ENCODE results near the gene KCNN1. TPM values are rescaled to one million over a fixed set of nuclear protein-coding genes. Genes with fewer than 3 reads are reported as not detected.

The KCNN1 gene
- total and polyA plus RNA-seq, 9 of the 15 experiments (the other 6 are each of a cell fraction or from before 2014, with no cell fraction given) = 0.01 to 6.2 (median 0.72) TPM

- TF ChIP-seq MIER1 (IDR thresholded peaks at IDR 0.05; ENCODE audit: low read depth) (no peak), ZNF253 (CRISPR knock-in tag; conservative IDR thresholded peaks at IDR 0.05) (no peak), MAFG (tag; conservative IDR thresholded peaks at IDR 0.05) (no peak), EP300 (IDR thresholded peaks at IDR 0.05; ENCODE audit: low read length) (no peak), TCF3 (CRISPR knock-in tag; IDR thresholded peaks at IDR 0.05) (0 out of 2 replicates have a peak, but pooled peaks have one; percentile 11), CTCFL (IDR thresholded peaks at IDR 0.05; ENCODE audit: borderline replicate concordance, insufficient read depth, low read depth, low read length, poor library complexity, severe bottlenecking) (no peak), CBX3 (IDR thresholded peaks at IDR 0.05; ENCODE audit: borderline replicate concordance in 1 of 2, low read length in 2 of 2) (0 out of 3 replicates have a peak, but pooled peaks of 1 of the 2 experiments have one; percentile 7), DACH1 (IDR thresholded peaks at IDR 0.05; ENCODE audit: partially characterized antibody) (no peak), SRSF9 (IDR thresholded peaks at IDR 0.05; ENCODE audit: borderline replicate concordance, low read depth, low read length) (no peak), PYGO2 (tag; IDR thresholded peaks at IDR 0.05) (no peak), ZBTB26 (CRISPR knock-in tag; IDR thresholded peaks at IDR 0.05) (no peak), GATAD2A (IDR thresholded peaks at IDR 0.05) (no peak), NRF1 (conservative IDR thresholded peaks at IDR 0.05 in 1 of 2, IDR thresholded peaks at IDR 0.05 in 1 of 2) (peak; percentile 37 to 57; a peak in 2 of 4 replicates), ZNF3 (CRISPR knock-in tag; IDR thresholded peaks at IDR 0.05) (no peak), ADNP (tag; IDR thresholded peaks at IDR 0.05) (0 out of 2 replicates have a peak, but pooled peaks have one; percentile 22), ESRRA (IDR thresholded peaks at IDR 0.05; ENCODE audit: borderline replicate concordance, low read depth) (peak; percentile 14; the same call in 1 of the 2 replicates), FOXA1 (IDR thresholded peaks at IDR 0.05; ENCODE audit: borderline replicate concordance) (no peak), PRMT5 (CRISPR knock-in tag; IDR thresholded peaks at IDR 0.05) (no peak), GATA2 (CRISPR knock-in tag; IDR thresholded peaks at IDR 0.05) (no peak), ZBED1 (IDR thresholded peaks at IDR 0.05) (no peak)
- TF ChIP-seq, protein P1, sequence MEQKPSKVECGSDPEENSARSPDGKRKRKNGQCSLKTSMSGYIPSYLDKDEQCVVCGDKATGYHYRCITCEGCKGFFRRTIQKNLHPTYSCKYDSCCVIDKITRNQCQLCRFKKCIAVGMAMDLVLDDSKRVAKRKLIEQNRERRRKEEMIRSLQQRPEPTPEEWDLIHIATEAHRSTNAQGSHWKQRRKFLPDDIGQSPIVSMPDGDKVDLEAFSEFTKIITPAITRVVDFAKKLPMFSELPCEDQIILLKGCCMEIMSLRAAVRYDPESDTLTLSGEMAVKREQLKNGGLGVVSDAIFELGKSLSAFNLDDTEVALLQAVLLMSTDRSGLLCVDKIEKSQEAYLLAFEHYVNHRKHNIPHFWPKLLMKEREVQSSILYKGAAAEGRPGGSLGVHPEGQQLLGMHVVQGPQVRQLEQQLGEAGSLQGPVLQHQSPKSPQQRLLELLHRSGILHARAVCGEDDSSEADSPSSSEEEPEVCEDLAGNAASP (IDR thresholded peaks at IDR 0.05) = no peak
- TF ChIP-seq, protein P2, sequence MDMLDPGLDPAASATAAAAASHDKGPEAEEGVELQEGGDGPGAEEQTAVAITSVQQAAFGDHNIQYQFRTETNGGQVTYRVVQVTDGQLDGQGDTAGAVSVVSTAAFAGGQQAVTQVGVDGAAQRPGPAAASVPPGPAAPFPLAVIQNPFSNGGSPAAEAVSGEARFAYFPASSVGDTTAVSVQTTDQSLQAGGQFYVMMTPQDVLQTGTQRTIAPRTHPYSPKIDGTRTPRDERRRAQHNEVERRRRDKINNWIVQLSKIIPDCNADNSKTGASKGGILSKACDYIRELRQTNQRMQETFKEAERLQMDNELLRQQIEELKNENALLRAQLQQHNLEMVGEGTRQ (CRISPR knock-in tag; IDR thresholded peaks at IDR 0.05) = no peak
- TF ChIP-seq, protein P3, sequence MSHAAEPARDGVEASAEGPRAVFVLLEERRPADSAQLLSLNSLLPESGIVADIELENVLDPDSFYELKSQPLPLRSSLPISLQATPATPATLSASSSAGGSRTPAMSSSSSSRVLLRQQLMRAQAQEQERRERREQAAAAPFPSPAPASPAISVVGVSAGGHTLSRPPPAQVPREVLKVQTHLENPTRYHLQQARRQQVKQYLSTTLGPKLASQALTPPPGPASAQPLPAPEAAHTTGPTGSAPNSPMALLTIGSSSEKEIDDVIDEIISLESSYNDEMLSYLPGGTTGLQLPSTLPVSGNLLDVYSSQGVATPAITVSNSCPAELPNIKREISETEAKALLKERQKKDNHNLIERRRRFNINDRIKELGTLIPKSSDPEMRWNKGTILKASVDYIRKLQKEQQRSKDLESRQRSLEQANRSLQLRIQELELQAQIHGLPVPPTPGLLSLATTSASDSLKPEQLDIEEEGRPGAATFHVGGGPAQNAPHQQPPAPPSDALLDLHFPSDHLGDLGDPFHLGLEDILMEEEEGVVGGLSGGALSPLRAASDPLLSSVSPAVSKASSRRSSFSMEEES (CRISPR knock-in tag; IDR thresholded peaks at IDR 0.05) = no peak
Observed at GRCh38 chr19:17953869-17954268, 13.0 kb upstream of the KCNN1 start (continued).

Measured in K562 (cell line).